Stimulated activated CD4-positive, alpha-beta T cell treated with anti-CD3 and anti-CD28 coated beads, Interleukin-1b, Interleukin-23, amount 100 ng/mL, for 1 hour (primary cell): Measurements from ENCODE around the gene KERA.

Experiments used
- DNase-seq, 2 donors: peaks; one replicate each; pipeline ENCODE4 v3.0.0-alpha.2; 2020; ENCODE audit warnings: low read depth in 2 of 2

The KERA gene

GRCh38 chr12:91073426-91073825 lies 15.6 kb upstream of the KERA start:
- no peak for DNase-seq

GRCh38 chr12:91072931-91073330 lies 15.1 kb upstream of the KERA start:
- no peak for DNase-seq

GRCh38 chr12:91070936-91071335 lies 13.1 kb upstream of the KERA start:
- DNase-seq: no peak

GRCh38 chr12:91065396-91065795 lies 7.6 kb upstream of the KERA start:
- DNase-seq: no peak

- DNase-seq: no peak
These were observed 6.8 kb upstream of the KERA start for GRCh38 chr12:91064640-91065039.

GRCh38 chr12:91061091-91061490 lies 3.3 kb upstream of the KERA start:
- DNase-seq: no peak

- no peak for DNase-seq
These were observed 1.4 kb upstream of the KERA start for GRCh38 chr12:91059211-91059610.

GRCh38 chr12:91058786-91059185 lies 962 bp upstream of the KERA start:
- no peak for DNase-seq

- no peak for DNase-seq
These were observed 1.3 kb downstream of the KERA start for GRCh38 chr12:91056488-91056887.

- no peak for DNase-seq
These were observed 1.8 kb downstream of the KERA start for GRCh38 chr12:91055976-91056375.

- DNase-seq: no peak
These were observed 3.7 kb downstream of the KERA start for GRCh38 chr12:91053951-91054715.

- DNase-seq: no peak
These were observed 5.8 kb downstream of the KERA start for GRCh38 chr12:91052026-91052425.

- no peak for DNase-seq
These were observed 13.2 kb downstream of the KERA start for GRCh38 chr12:91044586-91044985.

GRCh38 chr12:91043408-91043807 lies 14.4 kb downstream of the KERA start:
- no peak for DNase-seq

GRCh38 chr12:91040096-91040755 lies 17.6 kb downstream of the KERA start:
- DNase-seq: no peak

- DNase-seq: no peak
These were observed 20.5 kb downstream of the KERA start for GRCh38 chr12:91037276-91037675.

- no peak for DNase-seq
These were observed 24.6 kb downstream of the KERA start for GRCh38 chr12:91033251-91033650.

GRCh38 chr12:91023326-91024004 lies 34.4 kb downstream of the KERA start:
- DNase-seq: no peak

GRCh38 chr12:91021076-91021475 lies 36.7 kb downstream of the KERA start:
- no peak for DNase-seq

GRCh38 chr12:91019455-91019854 lies 38.4 kb downstream of the KERA start:
- DNase-seq: no peak

GRCh38 chr12:91017511-91018263 lies 40.1 kb downstream of the KERA start:
- no peak for DNase-seq

GRCh38 chr12:91017043-91017442 lies 40.8 kb downstream of the KERA start:
- DNase-seq: no peak
